GM18867 (cell line): ENCODE measurements around the gene FNBP1.
"Not testable (repeated sequence)": the region's sequence is repeated elsewhere in the genome, so short reads cannot be mapped to it uniquely, and the experiment has no call there.

ENCODE experiments used
- ATAC-seq: cut with Tn5 transposase; IDR thresholded peaks from one replicate; pipeline ENCODE4 v1.9.1; 2021; ENCODE audit warnings: mild to moderate bottlenecking, moderate library complexity; ENCODE audit not compliant: unreplicated experiment

FNBP1 gene

GRCh38 chr9:129895376-129896268 is 147.4 kb downstream of the FNBP1 start:
- ATAC-seq: no peak

DNA sequence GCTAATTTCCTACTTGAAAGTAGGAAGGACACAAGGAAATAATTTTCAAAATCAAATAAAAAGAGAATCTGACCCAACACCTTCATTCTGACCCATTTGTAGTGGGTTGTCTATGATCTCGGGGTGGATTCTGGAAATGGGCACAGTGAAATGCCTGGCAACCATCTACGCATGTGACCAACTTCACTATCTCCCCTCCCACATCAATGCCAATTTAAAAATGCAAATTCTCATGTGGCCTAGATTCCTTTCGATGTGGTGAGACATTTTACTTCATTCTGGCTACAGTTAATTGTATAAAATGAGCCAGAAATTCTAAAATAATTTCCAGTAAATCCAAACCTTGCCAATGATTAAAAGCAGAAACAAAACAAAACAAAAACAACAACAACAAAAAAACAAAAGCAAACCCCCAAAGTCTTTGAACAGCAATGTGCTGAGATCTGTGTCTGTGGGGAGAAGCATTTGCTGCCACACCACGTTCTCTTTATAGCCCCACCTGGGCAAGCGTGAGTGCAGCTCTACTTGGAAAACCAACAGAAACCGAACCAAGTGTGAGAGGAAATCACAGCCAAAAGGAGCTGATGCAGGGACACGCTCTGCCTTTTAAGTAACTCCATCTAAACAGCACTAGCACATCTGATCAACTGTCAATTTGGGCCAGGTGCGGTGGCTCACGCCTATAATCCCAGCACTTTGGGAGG is 148.7 kb downstream of the FNBP1 start:
- no peak for ATAC-seq

DNA sequence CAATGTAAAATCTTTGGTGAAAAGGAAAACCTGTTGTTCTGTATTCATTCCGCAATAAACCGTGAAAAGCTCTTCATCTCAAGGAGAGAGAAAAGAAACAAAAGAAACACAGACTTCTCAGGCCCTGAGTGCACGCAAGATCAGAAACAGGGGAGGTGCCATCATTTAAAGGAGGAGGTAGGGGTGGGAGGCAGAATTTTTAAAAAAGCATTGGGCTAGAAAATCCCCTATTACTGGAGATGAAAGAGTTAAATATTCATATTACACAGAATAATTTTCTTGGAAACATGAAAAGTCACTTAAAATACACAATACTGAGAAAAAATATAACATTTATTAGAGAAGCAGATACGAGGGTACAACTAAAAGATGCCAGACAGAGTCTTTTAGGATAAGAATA is 151.4 kb downstream of the FNBP1 start:
- ATAC-seq: no peak

DNA sequence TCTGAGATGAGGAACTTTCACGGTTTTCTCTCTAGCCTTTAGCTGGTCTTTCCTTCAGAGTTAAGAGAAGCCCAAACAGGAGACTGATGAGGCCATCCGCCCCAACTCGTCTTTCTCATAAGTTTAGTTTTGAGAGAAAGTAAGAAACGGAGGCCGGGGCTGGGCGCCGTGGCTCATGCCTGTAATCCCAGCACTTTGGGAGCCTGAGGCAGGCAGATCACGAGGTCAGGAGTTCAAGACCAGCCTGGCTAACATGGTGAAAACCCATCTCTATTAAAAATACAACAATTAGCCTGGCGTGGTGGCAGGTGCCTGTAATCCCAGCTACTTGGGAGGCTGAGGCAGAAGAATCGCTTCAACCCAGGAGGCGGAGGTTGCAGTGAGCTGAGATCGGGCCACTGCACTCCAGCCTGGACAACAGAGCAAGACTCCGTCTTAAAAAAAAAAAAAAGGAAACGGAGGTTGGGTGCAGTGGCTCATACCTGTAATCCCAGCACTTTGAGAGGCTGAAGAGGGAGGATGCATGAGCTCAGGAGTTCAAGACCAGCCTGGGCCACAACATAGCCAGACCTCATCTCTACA is 152.2 kb downstream of the FNBP1 start:
- not testable (repeated sequence) for ATAC-seq

- no peak for ATAC-seq
Observed at GRCh38 chr9:129889941-129890717, 152.9 kb downstream of the FNBP1 start.

DNA sequence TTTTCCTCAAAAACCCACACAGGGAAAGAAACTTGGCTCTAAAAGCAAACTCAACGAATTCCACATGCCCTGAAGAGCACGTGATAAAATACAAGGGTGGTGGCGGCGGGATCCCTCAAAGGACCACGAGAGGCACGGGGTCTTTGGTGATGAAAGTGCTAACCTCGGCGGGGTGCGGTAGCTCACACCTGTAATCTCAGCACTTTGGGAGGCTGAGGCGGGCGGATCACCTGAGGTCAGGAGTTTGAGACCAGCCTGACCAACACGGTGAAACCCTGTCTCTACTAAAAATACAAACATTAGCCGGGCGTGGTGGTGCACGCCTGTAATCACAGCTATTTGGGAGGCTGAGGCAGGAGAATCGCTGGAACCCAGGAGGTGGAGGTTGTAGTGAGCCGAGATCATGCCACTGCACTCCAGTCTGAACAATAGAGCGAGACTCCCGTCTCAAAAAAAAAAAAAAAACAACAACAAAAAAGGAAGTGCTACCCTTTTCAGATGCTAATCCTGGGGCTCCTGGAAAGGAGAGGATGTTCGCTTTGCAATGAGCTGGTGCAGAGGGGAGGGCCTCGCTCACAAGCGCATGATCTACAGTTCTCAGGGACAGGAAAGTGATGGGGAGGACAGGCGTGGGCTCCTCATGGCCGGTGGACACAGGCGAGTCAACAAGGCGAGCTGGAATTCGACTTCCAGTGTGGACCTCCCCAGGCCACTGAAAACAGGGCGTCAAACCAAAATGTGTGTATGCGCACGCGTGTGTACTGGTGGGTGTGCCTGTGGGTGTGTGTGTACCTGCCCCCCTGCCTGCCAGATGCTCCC is 153.7 kb downstream of the FNBP1 start:
- ATAC-seq: no peak

DNA sequence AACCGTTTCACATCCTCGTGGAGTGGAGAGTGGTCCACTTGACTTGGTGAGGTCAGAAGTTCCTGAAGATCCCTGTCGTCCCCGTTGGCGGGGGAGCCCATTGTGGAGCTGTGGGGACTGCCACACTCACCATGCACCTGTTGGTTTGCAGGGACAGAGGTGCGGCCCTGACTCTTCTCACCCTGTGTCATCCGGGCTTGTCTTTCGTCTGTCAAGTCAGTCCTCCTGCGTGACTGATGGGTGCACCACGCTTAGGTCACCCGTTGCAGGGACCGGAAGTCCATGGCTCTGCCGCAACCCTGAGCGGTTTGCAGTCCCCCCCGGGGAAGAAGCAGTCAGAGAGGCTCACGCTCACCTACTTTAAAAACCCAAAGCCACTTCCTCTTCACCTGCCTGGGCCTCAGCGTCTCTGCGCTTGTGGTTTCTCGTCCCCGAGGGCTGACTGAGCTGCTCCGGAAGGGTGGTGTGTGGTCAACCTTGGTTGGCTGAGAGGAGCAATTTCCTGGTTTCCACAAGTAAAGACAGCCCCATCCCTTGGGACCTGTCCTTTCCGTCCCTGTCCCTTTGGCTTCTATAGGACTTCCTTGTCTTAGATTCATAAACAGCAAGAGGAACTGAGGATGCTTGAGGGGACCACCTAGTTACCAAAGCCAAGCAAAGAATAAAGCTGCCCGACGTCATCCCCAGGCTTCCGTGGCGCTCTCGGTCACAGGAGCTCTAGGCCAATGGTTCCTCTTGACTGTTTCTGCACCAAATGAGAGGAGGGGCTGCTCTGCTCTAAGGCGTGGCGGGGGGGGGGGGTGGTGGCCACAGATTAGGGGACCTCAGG is 154.5 kb downstream of the FNBP1 start:
- peak; percentile 60 for ATAC-seq

- ATAC-seq: no peak
Observed at GRCh38 chr9:129887334-129888292, 155.4 kb downstream of the FNBP1 start.

- no peak for ATAC-seq
Observed at GRCh38 chr9:129886226-129887174, 156.5 kb downstream of the FNBP1 start.

GRCh38 chr9:129885670-129886106 is 157.3 kb downstream of the FNBP1 start:
- ATAC-seq: peak; percentile 29

GRCh38 chr9:129885018-129885669 is 157.8 kb downstream of the FNBP1 start:
- no peak for ATAC-seq

DNA sequence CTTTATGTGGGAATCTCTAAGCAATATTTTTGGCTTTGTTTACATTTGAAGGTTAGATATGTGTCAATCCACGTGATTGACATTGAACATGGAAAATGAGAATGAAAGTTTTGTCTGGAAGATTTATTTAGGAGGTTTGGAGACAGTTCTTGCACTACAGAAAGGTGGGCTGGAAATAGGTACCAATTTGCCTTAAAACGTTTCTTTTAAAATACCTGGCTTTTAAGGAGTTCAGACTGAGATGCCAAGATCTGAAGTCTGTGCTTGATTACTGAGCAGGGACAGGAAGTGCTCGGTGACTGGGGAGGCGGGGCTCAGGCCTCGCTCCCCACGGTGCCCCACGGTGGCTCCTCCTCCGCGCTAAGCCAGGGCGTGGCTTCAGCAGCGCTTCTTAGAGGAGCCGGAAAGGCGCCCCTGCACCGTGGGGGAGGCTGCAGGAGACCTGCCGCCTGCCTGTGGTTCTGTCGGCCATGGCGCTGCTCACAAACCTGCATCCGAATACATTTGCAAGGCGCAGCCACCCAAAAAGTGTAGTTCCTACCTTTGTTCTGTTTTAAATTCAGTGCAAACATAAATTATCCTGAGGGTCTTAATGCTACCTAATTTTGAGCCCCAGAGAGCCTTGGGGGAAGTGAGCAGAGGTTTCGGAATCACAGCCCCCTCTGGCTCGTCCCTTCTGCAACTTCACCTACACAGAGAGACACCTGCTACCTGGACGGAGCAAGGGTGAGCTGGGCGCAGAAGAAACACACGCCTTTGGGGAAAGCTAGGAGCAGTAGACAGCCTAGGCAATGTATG is 158.6 kb downstream of the FNBP1 start:
- ATAC-seq: peak; percentile 41

- no peak for ATAC-seq
Observed at GRCh38 chr9:129881547-129882324, 161.3 kb downstream of the FNBP1 start.

- no peak for ATAC-seq
Observed at GRCh38 chr9:129880654-129881546, 162.1 kb downstream of the FNBP1 start.
